Astrocyte of the cerebellum (primary cell): ENCODE data around the gene XKRX.

ENCODE experiments used
- DNase-seq: peaks from one replicate; pipeline ENCODE4 v3.0.0-alpha.2; 2011; ENCODE audit warnings: low read depth
- H3K4me3 ChIP-seq: 2 replicates; pipeline ENCODE4 v1.5.1; 2011; ENCODE audit warnings: mild to moderate bottlenecking, low read depth, low read length, moderate library complexity
- CTCF ChIP-seq: IDR thresholded peaks from 2 replicates; pipeline ENCODE4 v1.5.1; 2012; ENCODE audit warnings: low read length, low read depth, moderate library complexity, mild to moderate bottlenecking; ENCODE audit errors: missing control alignments
- in situ Hi-C: cut with HindIII; loops from 2 replicates; pipeline ENCODE4 v1.10.0; 2017; ENCODE audit warnings: low sequenced_read_pairs

The XKRX gene

GRCh38 chrX:100928660-100929613, at the start of gene XKRX:
Gene XKRX, minus strand, starts transcription at chrX:100928917. Its CDS starts 613 bp downstream, at chrX:100928304.
- no peak for DNase-seq
- no peak for TF ChIP-seq CTCF
- H3K4me3 ChIP-seq, result peak within 1 kb of the TSS; percentile 29
- in situ Hi-C loops, result no loop called here

- no peak for TF ChIP-seq CTCF
- in situ Hi-C loops, result no loop called here
- no peak overlapping the region for H3K4me3 ChIP-seq
- DNase-seq, result no peak
These were observed 47.5 kb upstream of the XKRX start for GRCh38 chrX:100976211-100976610.

- in situ Hi-C loops, result no loop called here
- H3K4me3 ChIP-seq, result no peak overlapping the region
- TF ChIP-seq CTCF, result no peak
- DNase-seq, result no peak
These were observed 46.5 kb upstream of the XKRX start for GRCh38 chrX:100975212-100975611.

GRCh38 chrX:100973411-100973810, 44.7 kb upstream of the XKRX start:
- no peak overlapping the region for H3K4me3 ChIP-seq

GRCh38 chrX:100969936-100970335, 41.2 kb upstream of the XKRX start:
- in situ Hi-C loops, result no loop called here
- H3K4me3 ChIP-seq, result no peak overlapping the region
- no peak for DNase-seq
- no peak for TF ChIP-seq CTCF

More at GRCh38 chrX:100973411-100973810, 44.7 kb upstream of the XKRX start:
- no peak for TF ChIP-seq CTCF
- in situ Hi-C loops, result no loop called here
- DNase-seq, result no peak

- DNase-seq, result no peak
- TF ChIP-seq CTCF, result no peak
- no peak within 1 kb of the TSS for H3K4me3 ChIP-seq
- in situ Hi-C loops, result no loop called here
These were observed 40.7 kb upstream of the XKRX start, which contains the start of gene ARL13A for GRCh38 chrX:100969408-100969807. Gene ARL13A, plus strand, starts transcription at chrX:100969708. Its CDS starts 3,982 bp downstream, at chrX:100973690.
